GM12878 (cell line): ENCODE measurements around the gene DNAJA4. TPM values are rescaled to one million over a fixed set of nuclear protein-coding genes. Genes with fewer than 3 reads are reported as not detected.

Experiments used
- ATAC-seq: fragments of 200-7000 bp; cut with Tn5 transposase; 3 replicates; pipeline ENCODE4 v1.9.1; 2020; ENCODE audit warnings: mild to moderate bottlenecking, moderate library complexity
- BruUV-seq: library from RNA; stranded (reverse); fragments of 400-500 nt; replicated peaks from 2 replicates; lab custom pipeline; 2021; lab: Mats Ljungman, UMichigan
- CTCF ChIA-PET: fragments of 300-600 bp; sonication (Branson Sonifier 250); formaldehyde crosslinking; extraction: SDS; loops from one replicate; lab custom pipeline; 2021; ENCODE audit warnings: inconsistent platforms; lab: Yijun Ruan, JAX
- POLR2A ChIA-PET: fragments of 350-600 bp; formaldehyde crosslinking; extraction: SDS; loops from one replicate; lab custom pipeline; 2021; ENCODE audit warnings: inconsistent platforms; lab: Charles Lee
- RAD21 ChIA-PET: fragments of 300-600 bp; sonication (Branson Sonifier 250); formaldehyde crosslinking; loops from one replicate; lab custom pipeline; 2023; ENCODE audit warnings: antibody characterized with exemption; ENCODE audit not compliant: unreplicated experiment; lab: Charles Lee
- SMC1A ChIA-PET: fragments of 300-600 bp; sonication (Branson Sonifier 250); formaldehyde crosslinking; loops from one replicate; lab custom pipeline; 2023; ENCODE audit not compliant: unreplicated experiment, uncharacterized antibody; lab: Charles Lee
- DNase-seq: peaks from one replicate; pipeline ENCODE4 v3.0.0-alpha.2; 2011; ENCODE audit warnings: low read depth, low spot score
- FAIRE-seq: peaks from 3 replicates; lab custom pipeline; 2011; peaks lifted over from hg19 to GRCh38; lab: Jason Lieb, UNC
- H2AFZ ChIP-seq: 2 replicates; pipeline ENCODE4 v1.6.0; 2011; ENCODE audit warnings: low read depth, low read length, control low read depth; ENCODE audit not compliant: control insufficient read depth
- H3K27ac ChIP-seq: 2 replicates; pipeline ENCODE4 v1.5.1; 2011; ENCODE audit warnings: control low read depth; ENCODE audit not compliant: control insufficient read depth, insufficient read depth
- H3K27me3 ChIP-seq, 2 experiments: replicated peaks in 1 of 2; 2 replicates each; pipeline versions ENCODE4 v1.6.0 to v1.6.1; 2011; ENCODE audit warnings: low read length in 1 of 2; ENCODE audit not compliant: control insufficient read depth in 2 of 2, insufficient read depth in 2 of 2
- H3K36me3 ChIP-seq, 2 experiments: 2 replicates each; pipeline ENCODE4 v1.5.1; 2011; ENCODE audit warnings: low read length in 1 of 2; ENCODE audit not compliant: control insufficient read depth in 2 of 2, insufficient read depth in 2 of 2
- H3K4me1 ChIP-seq: 2 replicates; pipeline ENCODE4 v1.6.1; 2011; ENCODE audit warnings: mild to moderate bottlenecking, low read length, moderate library complexity, mixed read lengths; ENCODE audit not compliant: control insufficient read depth, insufficient read depth
- H3K4me2 ChIP-seq: 2 replicates; pipeline ENCODE4 v1.6.0; 2011; ENCODE audit warnings: control low read depth; ENCODE audit not compliant: control insufficient read depth, insufficient read depth
- H3K4me3 ChIP-seq: fragments of 200-600 bp; sonication (generic); 2 replicates; pipeline ENCODE4 v1.5.1; 2016
- H3K79me2 ChIP-seq: 2 replicates; pipeline ENCODE4 v1.6.0; 2011; ENCODE audit warnings: low read length; ENCODE audit not compliant: control insufficient read depth, insufficient read depth
- H3K9ac ChIP-seq: 2 replicates; pipeline ENCODE4 v1.8.0; 2011; ENCODE audit warnings: low read length, control low read depth, mixed read lengths; ENCODE audit not compliant: control insufficient read depth, insufficient read depth
- H3K9me3 ChIP-seq: replicated peaks from 3 replicates; pipeline ENCODE4 v1.5.1; 2011; ENCODE audit warnings: mild to moderate bottlenecking, low read length; ENCODE audit not compliant: control insufficient read depth, insufficient read depth
- H4K20me1 ChIP-seq: 2 replicates; pipeline ENCODE4 v1.6.0; 2011; ENCODE audit not compliant: control insufficient read depth, insufficient read depth
- CEBPB ChIP-seq, 2 experiments: fragments of 150-350 bp in 1 of 2; IDR thresholded peaks; 2 replicates each; pipeline ENCODE4 v1.6.1; 2012 to 2014; ENCODE audit warnings: low read depth in 2 of 2, low read length in 2 of 2, borderline replicate concordance in 1 of 2, inconsistent platforms in 1 of 2
- ESRRA ChIP-seq: IDR thresholded peaks from 2 replicates; pipeline ENCODE4 v1.6.1; 2012; ENCODE audit warnings: mild to moderate bottlenecking, low read length, improper control_type of control experiment
- IKZF1 ChIP-seq: fragments of 450-650 bp; conservative IDR thresholded peaks from 2 replicates; pipeline ENCODE4 v1.6.1; 2017; ENCODE audit warnings: antibody characterized with exemption, mild to moderate bottlenecking
- PKNOX1 ChIP-seq: fragments of 450-650 bp; IDR thresholded peaks from 2 replicates; pipeline ENCODE4 v1.6.1; 2016; ENCODE audit warnings: mild to moderate bottlenecking
- TAF1 ChIP-seq: IDR thresholded peaks from 2 replicates; pipeline ENCODE4 v1.6.1; 2011; ENCODE audit warnings: mild to moderate bottlenecking, low read depth, low read length, borderline replicate concordance
- ZBTB4 ChIP-seq: fragments of 450-650 bp; formaldehyde crosslinking; IDR thresholded peaks from 2 replicates; pipeline ENCODE4 v1.4.0; 2022; ENCODE audit warnings: mild to moderate bottlenecking, moderate library complexity
- WGBS: methylation state at CpG from one replicate; pipeline ENCODE4 v1.1.6; 2016; ENCODE audit warnings: low lambda C conversion rate; ENCODE audit not compliant: insufficient replicate concordance, insufficient coverage; ENCODE audit errors: missing lambda C conversion rate; 5-methylcytosine and 5-hydroxymethylcytosine counted together
- in situ Hi-C: fragments of 300-500 bp; cut with MboI; formaldehyde crosslinking; loops from 9 replicates; pipeline ENCODE4 v1.14.3; 2018; ENCODE audit warnings: mixed read lengths
- intact Hi-C: fragments of 100-400 bp; cut with micrococcal nuclease; formaldehyde crosslinking; loops from one replicate; pipeline ENCODE4 v1.14.2; 2022; ENCODE audit not compliant: unreplicated experiment
- polyA plus RNA-seq, 11 experiments: library from polyadenylated mRNA; depleted of rRNA in 4 of 11; unstranded in 6 of 11; stranded (reverse) in 5 of 11; fragments of >200 nt; fragmentation: Nextera tagmentation in 4 of 11; fragmentation: Illumina TruSeq in 1 of 11; extraction: Ambion mirVana in 4 of 11; extraction: Trizol in 1 of 11; gene quantifications; 1 replicate in 1 of 11; 2 replicates in 10 of 11; pipeline versions ENCODE4 v1.2.1 to v1.2.3, GENCODE V29; 2011 to 2016; ENCODE audit warnings: inconsistent platforms in 2 of 11, missing spikeins in 2 of 11, low read depth in 1 of 11
- total RNA-seq, 4 experiments: library from RNA; depleted of rRNA in 3 of 4; stranded (reverse); fragments of >200 nt in 3 of 4; fragmentation: Illumina TruSeq in 1 of 4; extraction: Trizol in 1 of 4; gene quantifications; 2 replicates each; pipeline versions ENCODE4 v1.2.1 to v1.2.3, GENCODE V29; 2013 to 2021

The DNAJA4 gene
- total and polyA plus RNA-seq, 10 of the 15 experiments (the other 5 are each of a cell fraction or from before 2014, with no cell fraction given), result 0.01 to 10.4 (median 4.1) TPM

DNA sequence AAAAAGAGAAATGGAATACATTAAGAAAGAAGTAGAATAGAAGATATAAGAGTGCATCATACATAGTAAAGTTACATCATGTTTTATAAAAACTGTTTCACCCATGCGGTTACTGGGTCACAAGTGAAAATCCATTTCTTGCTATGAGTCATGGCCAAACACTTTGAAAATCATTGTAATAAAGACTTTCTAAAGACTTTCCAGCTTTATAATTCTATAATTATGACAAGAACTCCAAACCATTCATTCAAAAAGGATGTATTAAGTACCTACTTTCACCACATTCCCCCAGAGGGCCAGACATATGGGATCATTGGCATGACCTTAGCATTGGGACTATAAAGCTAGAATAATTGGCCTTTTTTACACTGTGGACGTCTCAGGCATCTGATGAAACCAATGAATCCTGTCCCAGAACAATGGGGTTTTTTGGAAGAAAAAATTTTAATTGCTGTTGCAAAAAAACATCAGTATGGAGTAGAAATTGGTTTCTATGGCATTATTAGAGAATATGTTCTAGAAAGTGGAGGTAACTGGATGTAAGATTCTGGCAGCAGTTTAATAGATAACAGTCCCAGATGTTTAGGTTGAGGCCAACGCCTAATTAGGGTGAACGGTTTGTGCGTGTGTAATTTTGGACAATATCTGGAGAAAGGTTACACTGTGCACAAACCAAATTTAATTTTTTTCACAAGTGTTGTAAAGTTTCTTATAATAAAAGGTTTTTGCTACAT, 38.4 kb downstream of the DNAJA4 start (continued):
- TF ChIP-seq ZBTB4 (CRISPR knock-in tag), result no peak
- TF ChIP-seq, all 136 proteins: peak for 20

- ChIA-PET CTCF (interaction anchor here (0.6 to 13.8 kb wide), 3 partner anchors 115 to 190 kb away, joined by 3 to 175 read pairs (median 3); no protein-coding TSS in a partner anchor), RAD21 (interaction anchor here (1.2 to 2.3 kb wide), 2 partner anchors 12 to 118 kb away, joined by 3 to 7 read pairs; no protein-coding TSS in a partner anchor), SMC1A (interaction anchor here (0.6 kb wide), 1 partner anchor 1535 kb away, joined by 3 read pairs; no protein-coding TSS in a partner anchor), POLR2A (no interaction called here)
- FAIRE-seq, result no peak
- no peaks in the 10 kb centered on the region for H4K20me1 ChIP-seq
- no peaks in the 10 kb centered on the region for H3K27me3 ChIP-seq
- in situ Hi-C loops, result loop anchor here (5.0 kb wide), 1 partner anchor 128 kb away; no protein-coding TSS in a partner anchor
- H3K36me3 ChIP-seq, result no peaks in the 10 kb centered on the region
- H3K4me1 ChIP-seq, result peaks cover 3% of the 10 kb centered on the region; the same call in 1 of the 2 replicates
- intact Hi-C loops, result loop anchor here (5.0 kb wide), 2 partner anchors 178 to 403 kb away; no protein-coding TSS in a partner anchor
- no peak overlapping the region for H2AFZ ChIP-seq
- no peaks in the 10 kb centered on the region for H3K79me2 ChIP-seq
- TF ChIP-seq IKZF1 (no peak), PKNOX1 (no peak), ESRRA (no peak), CEBPB (IDR thresholded peaks at IDR 0.05; ENCODE audit: borderline replicate concordance in 1 of 2, low read depth in 2 of 2, low read length in 2 of 2) (no peak), TAF1 (no peak)
- WGBS, result 82% methylated on average over 9 of the region's 9 CpGs
- H3K4me2 ChIP-seq, result no peak overlapping the region
- H3K9ac ChIP-seq, result no peak overlapping the region
- no peak for ATAC-seq
- H3K9me3 ChIP-seq, result no peaks in the 10 kb centered on the region; the same call in 2 of the 3 replicates
- DNase-seq, result no peak
- no peak overlapping the region for H3K4me3 ChIP-seq
- BruUV-seq, result no TSS peak
- no peak overlapping the region for H3K27ac ChIP-seq
These were observed 40.1 kb downstream of the DNAJA4 start for GRCh38 chr15:78304216-78305066.
